Tibial artery (tissue), 4 donors: ENCODE results near the gene NRP2.

Experiments used
- DNase-seq, 2 donors: peaks; one replicate each; pipeline ENCODE4 v3.0.0-alpha.2; 2019
- H3K27ac ChIP-seq, 2 donors: fragments of 200-600 bp; sonication (generic) in 1 of 2; 1 replicate in 1 of 2; 2 replicates in 1 of 2; pipeline ENCODE4 v1.5.1; 2018 to 2019; ENCODE audit warnings: mild to moderate bottlenecking in 1 of 2
- H3K27me3 ChIP-seq, 2 donors: fragments of 200-600 bp; sonication (generic) in 1 of 2; one replicate each; pipeline versions ENCODE4 v1.5.1 to v1.6.0; 2016 to 2019
- H3K36me3 ChIP-seq, 3 donors: fragments of 200-600 bp; sonication (generic) in 2 of 3; one replicate each; pipeline ENCODE4 v1.5.1; 2016 to 2019; ENCODE audit warnings: mild to moderate bottlenecking in 2 of 3
- H3K4me1 ChIP-seq, 4 donors: fragments of 200-600 bp; sonication (generic) in 2 of 4; 1 replicate in 3 of 4; 2 replicates in 1 of 4; pipeline ENCODE4 v1.5.1; 2016 to 2019
- H3K4me3 ChIP-seq, 2 donors: fragments of 200-600 bp; sonication (generic) in 1 of 2; 1 replicate in 1 of 2; 2 replicates in 1 of 2; pipeline ENCODE4 v1.5.1; 2018 to 2019; ENCODE audit warnings: mild to moderate bottlenecking in 2 of 2
- H3K9me3 ChIP-seq, 3 donors: fragments of 200-600 bp; sonication (generic) in 1 of 3; one replicate each; pipeline ENCODE4 v1.5.1; 2016 to 2019
- intact Hi-C: fragments of 100-400 bp; cut with DNase I; formaldehyde crosslinking; loops from one replicate; pipeline ENCODE4 v1.15.0; 2023; ENCODE audit warnings: low total_unique reads
- TF ChIP-seq, protein P1 (sequence below), 2 experiments: fragments of 200-600 bp in 1 of 2; fragments of 450-650 bp in 1 of 2; IDR thresholded peaks; one replicate each; pipeline ENCODE4 v1.5.1; 2017 to 2019; ENCODE audit warnings: antibody characterized with exemption in 2 of 2, mild to moderate bottlenecking in 1 of 2, moderate library complexity in 1 of 2

NRP2 gene

DNA sequence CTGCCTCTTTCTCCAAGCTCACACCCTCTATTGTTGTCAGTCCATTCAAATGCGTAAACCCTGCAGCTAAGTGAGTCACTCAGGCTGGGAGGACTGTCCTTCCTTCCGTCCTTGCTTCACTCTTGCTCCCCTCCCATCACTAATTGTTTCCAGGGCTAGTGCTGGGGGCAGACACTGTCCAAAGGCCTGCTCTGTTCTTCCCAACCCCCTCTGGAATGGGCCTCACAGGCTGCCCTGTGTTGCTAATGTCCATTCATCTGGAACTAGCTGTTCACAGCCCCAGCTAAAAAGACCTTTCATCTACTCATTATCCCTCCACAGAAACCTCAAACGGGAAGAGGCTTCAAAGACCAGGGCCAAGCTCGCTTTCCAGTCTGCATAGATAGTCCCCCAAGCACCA is 31.9 kb upstream of the NRP2 start:
- no peaks in the 10 kb centered on the region for H3K4me1 ChIP-seq
- no peak for DNase-seq
- TF ChIP-seq, protein P1, sequence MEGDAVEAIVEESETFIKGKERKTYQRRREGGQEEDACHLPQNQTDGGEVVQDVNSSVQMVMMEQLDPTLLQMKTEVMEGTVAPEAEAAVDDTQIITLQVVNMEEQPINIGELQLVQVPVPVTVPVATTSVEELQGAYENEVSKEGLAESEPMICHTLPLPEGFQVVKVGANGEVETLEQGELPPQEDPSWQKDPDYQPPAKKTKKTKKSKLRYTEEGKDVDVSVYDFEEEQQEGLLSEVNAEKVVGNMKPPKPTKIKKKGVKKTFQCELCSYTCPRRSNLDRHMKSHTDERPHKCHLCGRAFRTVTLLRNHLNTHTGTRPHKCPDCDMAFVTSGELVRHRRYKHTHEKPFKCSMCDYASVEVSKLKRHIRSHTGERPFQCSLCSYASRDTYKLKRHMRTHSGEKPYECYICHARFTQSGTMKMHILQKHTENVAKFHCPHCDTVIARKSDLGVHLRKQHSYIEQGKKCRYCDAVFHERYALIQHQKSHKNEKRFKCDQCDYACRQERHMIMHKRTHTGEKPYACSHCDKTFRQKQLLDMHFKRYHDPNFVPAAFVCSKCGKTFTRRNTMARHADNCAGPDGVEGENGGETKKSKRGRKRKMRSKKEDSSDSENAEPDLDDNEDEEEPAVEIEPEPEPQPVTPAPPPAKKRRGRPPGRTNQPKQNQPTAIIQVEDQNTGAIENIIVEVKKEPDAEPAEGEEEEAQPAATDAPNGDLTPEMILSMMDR (IDR thresholded peaks at IDR 0.05) = no peak
- no peaks in the 10 kb centered on the region for H3K9me3 ChIP-seq
- no peak overlapping the region for H3K27ac ChIP-seq
- H3K4me3 ChIP-seq = no peak overlapping the region
- H3K36me3 ChIP-seq = no peaks in the 10 kb centered on the region
- intact Hi-C loops = no loop called here
- no peaks in the 10 kb centered on the region for H3K27me3 ChIP-seq

DNA sequence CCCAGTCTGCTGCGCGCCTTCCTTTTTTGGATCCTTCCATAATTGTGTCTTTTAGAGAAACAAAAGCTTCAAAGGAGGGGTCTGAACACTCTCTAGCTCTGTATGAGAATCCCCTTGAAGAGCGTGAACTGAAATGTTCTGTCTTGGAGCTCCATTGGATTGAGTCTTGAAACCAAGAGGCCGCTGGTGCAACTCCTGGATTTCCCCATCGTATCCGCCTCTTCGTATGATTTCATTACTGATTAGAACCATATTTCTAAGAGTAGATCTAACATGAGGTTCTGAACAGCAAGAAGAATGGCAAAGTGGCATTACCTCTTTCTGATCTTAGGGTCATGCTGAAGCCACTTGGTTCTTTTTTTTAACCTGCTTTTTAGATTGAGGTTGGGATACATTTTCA is 31.4 kb upstream of the NRP2 start:
- TF ChIP-seq, protein P1 (IDR thresholded peaks at IDR 0.05) = no peak
- Histone ChIP-seq H3K4me3 (no peak overlapping the region), H3K4me1 (peaks cover 0 to under 1% (median 0%) of the 10 kb centered on the region in 4 donors), H3K36me3 (no peaks in the 10 kb centered on the region), H3K27me3 (no peaks in the 10 kb centered on the region), H3K27ac (no peak overlapping the region), H3K9me3 (no peaks in the 10 kb centered on the region)
- no peak for DNase-seq
- intact Hi-C loops = no loop called here

DNA sequence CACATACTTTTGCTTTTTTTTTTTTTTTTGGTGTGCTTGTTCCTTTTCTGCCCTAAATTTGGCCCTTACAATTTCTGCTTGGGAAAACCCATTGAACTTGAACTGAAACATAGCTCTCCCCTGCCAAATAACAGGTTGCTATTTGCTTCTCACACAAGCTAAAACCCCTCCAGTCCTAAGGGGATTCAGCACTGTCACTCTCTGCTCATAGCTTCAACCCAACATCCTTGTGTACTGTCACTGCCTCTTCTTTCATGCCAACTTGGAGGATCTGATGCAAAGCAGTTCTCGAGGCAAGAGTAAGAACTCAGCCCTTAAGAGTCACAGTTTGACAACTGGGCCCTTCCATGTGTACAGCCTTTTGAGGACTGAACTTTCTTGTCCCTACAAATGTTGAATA is 30.6 kb upstream of the NRP2 start:
- H3K9me3 ChIP-seq = no peaks in the 10 kb centered on the region
- H3K36me3 ChIP-seq = no peaks in the 10 kb centered on the region
- no peaks in the 10 kb centered on the region for H3K27me3 ChIP-seq
- H3K4me1 ChIP-seq = peaks cover 0 to 8% (median 4%) of the 10 kb centered on the region in 4 donors
- TF ChIP-seq, protein P1 (IDR thresholded peaks at IDR 0.05) = no peak
- intact Hi-C loops = no loop called here
- H3K4me3 ChIP-seq = no peak overlapping the region
- H3K27ac ChIP-seq = no peak overlapping the region
- DNase-seq = no peak

DNA sequence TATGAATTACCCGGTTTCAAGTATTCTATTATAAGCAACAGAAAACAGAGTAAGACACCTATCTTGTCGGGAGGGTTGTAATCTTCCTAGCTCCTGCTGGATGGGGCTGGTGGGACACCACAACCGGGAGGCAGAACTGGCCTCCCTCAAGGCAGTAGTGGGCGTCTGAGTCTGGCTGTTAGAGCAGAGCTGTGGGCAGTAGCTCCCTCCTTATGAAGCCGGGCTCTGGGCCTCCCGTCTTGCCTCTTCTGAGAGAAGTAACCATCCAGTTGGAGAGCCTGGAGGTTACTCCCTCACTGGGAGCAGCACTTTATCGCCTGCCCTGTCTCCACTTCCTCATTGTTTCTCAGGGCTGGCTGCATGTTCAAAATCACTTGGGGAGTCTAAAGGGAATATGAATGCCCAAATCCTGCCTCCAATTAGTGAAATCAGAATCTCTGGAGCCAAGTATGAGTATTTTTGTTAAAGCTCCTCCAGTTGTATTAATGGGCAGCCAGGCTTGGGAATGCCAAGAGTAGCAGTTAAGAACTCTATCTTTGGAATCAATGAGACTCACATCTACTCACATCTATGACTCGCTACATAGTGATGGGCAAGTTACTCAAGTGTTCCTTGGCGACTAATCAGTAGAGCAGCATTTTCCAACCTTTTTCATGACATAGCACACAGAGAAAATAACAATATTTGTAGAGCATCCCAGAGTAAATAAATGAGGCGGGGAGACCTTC is 27.3 kb upstream of the NRP2 start:
- H3K9me3 ChIP-seq = no peaks in the 10 kb centered on the region
- H3K4me3 ChIP-seq = no peak overlapping the region
- H3K27ac ChIP-seq = no peak overlapping the region
- H3K4me1 ChIP-seq = peaks cover 0 to 19% (median 15%) of the 10 kb centered on the region in 4 donors
- TF ChIP-seq, protein P1 (IDR thresholded peaks at IDR 0.05) = no peak
- intact Hi-C loops = no loop called here
- H3K27me3 ChIP-seq = no peaks in the 10 kb centered on the region
- DNase-seq = no peak
- H3K36me3 ChIP-seq = no peaks in the 10 kb centered on the region

DNA sequence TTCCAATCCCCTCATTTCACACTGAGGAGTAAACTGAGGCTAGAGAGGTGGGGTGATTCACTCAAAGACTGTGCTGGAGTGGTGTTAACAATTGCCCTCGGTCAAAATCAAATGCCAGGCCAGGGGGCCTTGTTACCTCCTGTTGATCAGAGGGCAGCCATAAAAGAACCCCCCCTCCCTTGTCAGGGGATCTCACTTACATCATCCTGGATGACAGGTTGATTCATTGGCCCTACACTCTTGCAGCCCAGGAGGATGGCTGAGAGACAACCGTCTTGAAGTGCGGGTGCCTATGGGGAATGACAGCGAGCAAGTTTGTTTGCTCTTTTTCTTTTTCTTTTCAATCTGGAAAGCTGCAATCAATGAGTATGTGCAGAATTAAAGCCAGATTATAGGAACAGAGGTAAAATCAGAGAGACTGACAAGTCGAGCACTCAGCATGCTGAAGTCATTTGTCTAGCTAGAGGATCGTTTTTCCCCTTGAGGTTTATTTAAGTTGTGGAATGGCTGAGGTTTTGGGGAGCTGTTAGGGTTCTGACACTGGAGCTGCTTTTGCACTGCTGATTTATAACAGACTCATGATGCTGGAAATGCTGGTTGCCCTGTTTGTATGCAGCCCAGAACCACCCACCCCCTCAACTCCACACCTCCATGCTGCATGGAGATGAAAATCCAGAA is 26.4 kb upstream of the NRP2 start:
- Histone ChIP-seq H3K9me3 (no peaks in the 10 kb centered on the region), H3K27me3 (no peaks in the 10 kb centered on the region), H3K36me3 (no peaks in the 10 kb centered on the region), H3K4me3 (no peak overlapping the region), H3K4me1 (peaks cover 0 to 28% (median 20%) of the 10 kb centered on the region in 4 donors), H3K27ac (no peak overlapping the region)
- TF ChIP-seq, protein P1 (IDR thresholded peaks at IDR 0.05) = no peak
- intact Hi-C loops = no loop called here
- DNase-seq = no peak
